Right forelimb (tissue), 1 donor: ENCODE data around the gene C3orf70.
"Not testable (repeated sequence)": the region's sequence is repeated elsewhere in the genome, so short reads cannot be mapped to it uniquely, and the experiment has no call there.

Experiments
- DNase-seq: peaks from one replicate; pipeline ENCODE4 v3.0.0-alpha.2; 2018

The C3orf70 gene

DNA sequence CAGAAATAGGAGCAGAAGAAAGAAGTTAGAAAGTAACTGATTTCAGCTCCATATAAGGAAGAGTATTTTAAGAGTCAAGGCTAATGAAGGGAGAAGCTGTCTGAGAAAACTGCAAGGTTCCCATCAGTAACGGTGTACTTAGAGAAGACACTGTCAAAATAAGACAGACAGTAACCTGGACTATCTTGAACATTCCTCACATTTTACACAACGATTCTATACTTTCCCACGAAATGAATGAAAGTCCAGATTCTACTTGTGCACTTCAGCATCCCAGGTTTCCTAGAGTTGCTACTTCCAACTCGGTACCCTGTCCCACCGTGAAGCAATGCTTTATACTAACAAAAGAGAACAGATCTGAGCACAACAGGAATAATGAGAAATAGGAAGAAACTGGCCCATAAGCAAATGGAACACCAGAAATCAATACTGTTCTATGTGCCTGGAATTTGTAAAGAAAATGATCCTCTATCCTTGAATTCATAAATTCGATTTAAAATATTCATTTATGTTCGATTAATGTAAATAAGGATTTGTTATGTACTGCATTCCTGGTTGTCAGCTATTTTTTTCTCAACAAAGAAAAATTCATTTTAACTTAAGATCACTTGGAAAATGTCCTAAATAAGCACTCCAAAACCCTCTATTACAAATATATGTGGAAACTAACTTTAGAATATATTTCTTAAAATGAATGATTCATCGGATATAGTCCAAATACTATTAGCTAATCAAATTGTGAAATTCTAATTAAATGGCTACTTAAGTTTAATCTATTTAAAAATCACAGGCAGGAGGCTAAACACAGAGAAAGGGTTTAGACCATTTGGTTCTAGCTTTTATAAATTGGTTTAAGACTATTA, 1.5 kb downstream of the C3orf70 start:
- DNase-seq, result no peak

GRCh38 chr3:185150561-185150960, 2.3 kb downstream of the C3orf70 start:
- no peak for DNase-seq

GRCh38 chr3:185149591-185149990, 3.3 kb downstream of the C3orf70 start:
- no peak for DNase-seq

GRCh38 chr3:185145511-185145910, 7.3 kb downstream of the C3orf70 start:
- no peak for DNase-seq

- DNase-seq, result no peak
Measured at GRCh38 chr3:185144784-185145183, 8.1 kb downstream of the C3orf70 start.

GRCh38 chr3:185137821-185138220, 15.0 kb downstream of the C3orf70 start:
- DNase-seq, result no peak

DNA sequence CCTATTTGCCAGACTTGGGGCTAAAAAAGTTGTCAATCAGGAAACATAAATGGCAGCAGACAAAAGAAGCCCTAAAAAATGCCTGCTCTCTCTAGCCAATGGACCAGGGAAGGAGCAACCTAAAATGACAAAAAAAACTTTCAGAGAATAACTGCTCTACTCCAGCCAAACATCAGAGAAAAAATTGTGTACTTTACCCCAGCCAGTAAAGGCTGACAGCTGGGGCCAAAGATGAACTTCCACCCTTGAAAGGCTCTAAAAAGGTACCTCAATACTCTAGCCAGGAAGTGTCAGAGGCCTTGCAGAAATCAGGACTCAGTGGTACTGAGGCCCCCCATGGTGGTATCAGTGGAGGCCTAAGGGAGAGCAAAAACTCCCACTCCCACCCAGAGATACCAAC, 18.4 kb downstream of the C3orf70 start:
- no peak for DNase-seq

DNA sequence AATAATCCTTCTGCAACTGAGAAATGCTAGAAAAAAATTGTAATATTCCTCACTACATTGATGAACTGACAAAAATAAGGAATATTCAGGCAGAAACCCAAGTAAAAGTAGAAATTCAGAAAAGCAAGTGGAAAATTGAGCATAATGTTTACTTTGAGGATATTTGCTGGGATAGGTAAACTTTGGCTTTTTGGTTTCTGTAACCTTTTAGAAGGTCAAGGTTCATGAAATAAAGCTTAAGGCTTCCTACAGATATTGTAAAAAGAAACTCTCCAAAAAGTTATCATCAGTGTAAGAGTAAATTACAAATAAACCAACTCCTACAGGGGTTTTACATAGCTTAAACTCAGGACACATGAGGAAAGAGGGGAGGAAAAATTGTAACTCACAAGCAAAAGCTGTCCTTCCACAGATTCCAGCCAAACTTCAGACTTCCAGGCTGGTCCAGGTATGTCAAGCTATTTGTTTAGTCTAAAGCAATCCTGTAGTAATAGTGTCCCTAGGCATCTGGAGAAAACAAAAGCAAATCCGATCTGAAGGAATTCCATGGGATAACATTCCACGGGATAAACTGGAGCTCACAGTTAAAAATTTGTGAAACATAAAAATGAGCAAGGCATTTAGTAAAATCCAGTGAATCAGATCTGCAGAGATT, 21.1 kb downstream of the C3orf70 start:
- no peak for DNase-seq

- no peak for DNase-seq
Measured at GRCh38 chr3:185129083-185129482, 23.8 kb downstream of the C3orf70 start.

GRCh38 chr3:185126201-185126600, 26.7 kb downstream of the C3orf70 start:
- DNase-seq, result no peak

GRCh38 chr3:185120126-185120525, 32.7 kb downstream of the C3orf70 start:
- DNase-seq, result no peak

GRCh38 chr3:185115371-185115770, 37.5 kb downstream of the C3orf70 start:
- DNase-seq, result no peak

DNA sequence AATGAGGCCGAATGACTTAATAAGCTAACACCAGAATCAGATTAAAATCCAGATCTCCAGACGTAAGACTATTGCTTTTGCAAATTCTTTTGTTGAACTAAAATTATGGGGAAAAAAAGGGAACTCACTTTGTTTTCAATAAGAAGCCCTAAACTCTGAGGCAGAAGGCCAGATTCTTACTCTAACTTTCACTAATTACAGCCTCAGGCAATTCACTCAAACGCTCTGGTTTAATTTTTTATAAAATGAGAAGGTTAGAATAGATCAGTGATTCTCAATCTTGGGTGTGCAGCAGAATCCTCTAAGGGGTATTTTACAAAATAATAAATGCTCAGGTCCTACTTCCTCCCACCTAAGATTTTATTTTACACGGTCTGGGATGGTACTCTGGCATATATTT, 38.1 kb downstream of the C3orf70 start:
- no peak for DNase-seq

- DNase-seq, result no peak
Measured at GRCh38 chr3:185112186-185112585, 40.7 kb downstream of the C3orf70 start.

GRCh38 chr3:185109012-185109411, 43.8 kb downstream of the C3orf70 start:
- not testable (repeated sequence) for DNase-seq

GRCh38 chr3:185106256-185106890, 46.5 kb downstream of the C3orf70 start:
- not testable (repeated sequence) for DNase-seq

DNA sequence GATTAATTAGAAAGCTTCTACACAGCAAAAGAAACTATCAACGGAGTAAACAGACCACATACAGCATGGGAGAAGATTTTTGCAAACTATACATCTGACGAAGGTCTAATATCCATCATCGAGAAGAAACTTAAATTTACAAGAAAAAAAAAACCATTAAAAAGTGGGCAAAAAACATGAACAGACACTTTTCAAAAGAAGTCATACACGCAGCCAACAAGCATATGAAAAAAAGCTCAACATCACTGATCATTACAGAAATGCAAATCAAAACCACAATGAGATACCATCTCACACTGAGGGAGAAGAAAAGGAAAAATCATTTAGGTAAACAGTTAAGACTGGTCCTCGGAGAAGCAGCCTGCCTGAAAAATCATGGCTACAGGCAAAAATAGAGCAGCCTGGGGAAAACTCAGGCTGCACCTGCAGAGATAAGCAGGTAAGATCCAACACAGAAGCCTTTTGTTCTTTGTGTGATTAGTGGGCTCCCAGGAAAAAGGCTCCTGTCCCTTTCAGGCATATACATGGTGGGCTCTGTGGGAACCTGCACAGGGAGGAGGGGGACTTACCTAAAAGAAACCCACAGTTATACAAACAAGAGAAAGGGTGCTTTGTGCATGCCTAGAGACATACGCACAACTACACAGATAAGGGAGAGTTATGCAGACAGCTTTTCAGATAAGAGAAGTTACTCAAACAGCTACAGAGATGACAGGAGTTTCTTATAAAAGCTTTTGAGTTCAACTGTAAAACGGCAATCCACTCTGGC, 49.3 kb downstream of the C3orf70 start:
- no peak for DNase-seq

DNA sequence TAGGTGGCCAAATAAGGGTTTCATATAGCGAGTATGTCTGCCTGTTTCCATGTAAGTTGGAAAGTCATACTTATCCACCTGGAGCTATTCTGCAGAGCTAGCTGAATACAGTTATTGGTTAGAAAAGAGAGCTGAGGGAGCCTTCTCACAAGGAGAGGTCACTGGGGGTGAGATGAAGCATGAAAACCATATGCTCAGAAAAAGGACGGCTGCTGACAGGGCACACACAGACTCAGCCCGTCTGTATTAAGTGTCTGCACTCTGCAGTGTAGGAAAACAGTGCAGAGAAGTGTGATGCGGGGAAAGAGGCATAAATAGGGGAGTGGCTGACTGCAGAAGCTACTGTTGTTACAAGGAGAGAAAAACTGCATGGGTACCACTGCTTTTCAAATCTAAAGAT, 58.2 kb downstream of the C3orf70 start:
- no peak for DNase-seq

DNA sequence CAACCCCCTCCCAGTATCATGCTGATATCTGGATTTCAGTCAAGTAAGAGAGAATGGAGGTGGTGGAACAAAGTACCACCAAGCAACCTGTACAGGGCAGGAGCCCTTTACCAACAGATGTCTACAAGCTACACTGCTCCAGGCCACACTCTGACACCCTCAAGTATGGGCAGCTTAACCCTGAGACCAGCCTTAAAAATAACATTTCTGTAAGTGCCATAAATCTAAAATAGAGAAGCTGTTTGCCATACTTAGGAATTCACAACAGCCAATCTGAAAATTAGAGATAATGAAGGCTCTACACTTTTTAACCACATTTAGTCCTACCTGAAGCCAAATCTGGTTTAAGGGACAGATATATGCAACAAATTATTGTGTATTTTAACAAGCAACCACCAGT, 59.7 kb downstream of the C3orf70 start:
- no peak for DNase-seq

- DNase-seq, result no peak
Measured at GRCh38 chr3:185090811-185091210, 62.0 kb downstream of the C3orf70 start.

DNA sequence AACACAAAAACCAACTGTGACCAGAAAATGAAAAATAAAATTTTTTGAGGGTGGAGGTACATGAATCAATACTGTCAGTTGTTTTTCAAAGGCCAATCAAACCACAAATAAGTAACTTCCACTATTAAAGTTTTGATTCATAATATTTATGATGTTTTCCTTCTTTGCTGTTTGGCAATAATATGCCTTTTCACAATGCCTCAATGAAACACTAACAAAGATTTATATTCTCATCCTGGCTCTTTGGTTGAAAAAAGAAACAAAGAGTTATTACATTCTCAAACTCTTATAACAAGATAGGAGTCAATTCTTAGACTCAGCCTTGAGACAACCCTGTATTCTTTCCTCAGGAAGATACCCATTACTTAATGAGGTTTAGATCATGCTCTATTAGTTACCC, 63.1 kb downstream of the C3orf70 start:
- no peak for DNase-seq

DNA sequence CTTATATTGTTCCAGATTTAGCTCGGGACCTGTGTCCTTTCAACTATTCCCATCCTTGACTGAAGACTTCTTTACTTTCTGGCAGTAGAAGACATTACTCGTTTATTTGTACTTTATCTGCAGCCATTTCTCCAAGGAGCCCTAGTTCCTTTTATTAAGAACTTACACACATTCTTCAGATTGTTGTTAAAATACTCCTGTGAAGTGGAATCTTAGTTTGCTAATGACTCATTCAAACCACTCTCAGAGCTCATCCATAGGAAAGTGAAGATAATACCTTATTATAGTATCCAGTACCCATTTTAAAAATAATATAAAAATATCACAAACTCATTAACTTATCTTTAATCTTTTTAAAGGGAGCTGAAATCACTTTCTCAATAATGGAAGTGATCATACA, 63.5 kb downstream of the C3orf70 start:
- DNase-seq, result no peak

GRCh38 chr3:185087419-185087818, 65.4 kb downstream of the C3orf70 start:
- DNase-seq, result no peak
